GM21423 (cell line): ENCODE results near the gene ZNF75A.
A peak's percentile ranks its signal among the peaks of the same experiment; 100 is the strongest.

Experiments used
- ATAC-seq: cut with Tn5 transposase; IDR thresholded peaks from one replicate; pipeline ENCODE4 v1.9.1; 2021; ENCODE audit warnings: mild to moderate bottlenecking, moderate library complexity; ENCODE audit not compliant: unreplicated experiment

Gene ZNF75A

GRCh38 chr16:3364774-3365427 lies 59.6 kb downstream of the ZNF75A start:
- ATAC-seq, result peak; percentile 87
